GM19025 (cell line): ENCODE data around the gene TNFSF4.
"Not testable (repeated sequence)": the region's sequence is repeated elsewhere in the genome, so short reads cannot be mapped to it uniquely, and the experiment has no call there.

ENCODE experiments used
- ATAC-seq: cut with Tn5 transposase; IDR thresholded peaks from one replicate; pipeline ENCODE4 v1.9.1; 2021; ENCODE audit warnings: mild to moderate bottlenecking, low read depth, moderate library complexity; ENCODE audit not compliant: unreplicated experiment

Gene TNFSF4

DNA sequence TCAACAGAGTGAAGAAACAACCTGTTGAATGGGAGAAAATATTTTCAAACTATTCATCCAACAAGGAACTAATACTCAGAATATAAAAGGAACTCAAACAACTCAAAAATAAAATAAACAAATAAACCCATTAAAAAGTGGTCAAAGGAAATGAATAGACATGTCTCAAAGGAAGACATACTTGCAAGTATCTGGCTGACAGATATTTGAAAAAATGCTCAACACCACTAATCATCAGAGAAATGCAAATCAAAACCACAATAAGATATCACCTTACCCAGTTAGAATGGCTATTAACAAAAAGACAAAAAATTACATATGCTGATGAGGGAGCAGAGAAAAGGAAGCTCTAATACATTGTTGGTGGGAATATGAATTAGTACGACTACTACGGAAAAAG is 38.2 kb downstream of the TNFSF4 start:
- no peak for ATAC-seq

DNA sequence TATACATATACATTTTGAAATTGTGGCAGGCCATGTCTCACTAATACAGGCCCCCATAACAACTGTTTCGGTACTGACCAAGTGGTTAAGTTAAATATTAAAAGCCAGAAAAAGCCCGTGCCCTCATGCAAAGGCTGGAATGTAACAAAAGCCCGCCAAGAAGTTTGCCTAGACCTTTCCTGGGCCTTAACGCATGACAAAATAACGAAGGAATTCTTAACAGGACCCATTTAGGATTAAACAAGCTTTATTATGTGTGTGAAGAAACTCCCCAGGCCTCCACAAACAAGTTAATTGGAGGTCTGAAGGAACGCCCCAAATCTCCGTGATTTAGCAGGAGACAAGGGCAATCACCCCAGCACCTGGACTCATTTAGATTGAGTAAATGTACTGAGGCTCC is 42.4 kb downstream of the TNFSF4 start:
- ATAC-seq, result no peak

GRCh38 chr1:173164178-173164577 is 43.0 kb downstream of the TNFSF4 start:
- no peak for ATAC-seq

GRCh38 chr1:173163222-173163621 is 43.9 kb downstream of the TNFSF4 start:
- no peak for ATAC-seq

GRCh38 chr1:173162601-173163000 is 44.5 kb downstream of the TNFSF4 start:
- no peak for ATAC-seq

DNA sequence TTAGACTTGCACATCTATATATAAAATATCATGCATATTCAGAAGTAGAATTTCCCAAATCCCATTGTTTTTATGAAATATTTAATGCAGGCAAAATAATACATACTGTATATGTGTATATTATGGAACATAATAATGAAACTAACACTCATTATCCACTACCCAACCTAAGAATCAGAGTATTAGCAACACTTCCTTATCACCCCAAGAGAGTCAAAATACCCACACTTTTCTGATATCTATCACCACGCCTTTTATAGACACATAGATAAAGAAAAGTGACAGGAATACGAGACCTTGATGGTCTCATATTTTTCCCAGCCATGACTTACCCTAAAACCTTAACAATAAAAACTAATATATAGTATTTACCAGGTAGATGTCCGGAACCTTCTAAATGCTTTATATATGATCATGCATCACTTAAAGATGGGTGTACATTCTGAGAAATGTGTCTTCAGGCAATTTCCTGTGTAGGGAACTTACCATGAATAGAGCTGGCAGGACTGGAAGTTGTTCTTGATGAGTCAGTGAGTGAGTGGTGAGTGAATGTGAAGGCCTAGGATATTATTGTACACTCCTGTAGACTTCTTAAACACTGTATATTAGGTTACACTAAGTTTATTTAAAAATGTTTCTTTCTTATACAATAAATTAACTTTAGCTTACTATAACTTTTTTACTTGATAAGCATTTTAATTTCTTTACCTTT is 45.5 kb downstream of the TNFSF4 start:
- no peak for ATAC-seq

DNA sequence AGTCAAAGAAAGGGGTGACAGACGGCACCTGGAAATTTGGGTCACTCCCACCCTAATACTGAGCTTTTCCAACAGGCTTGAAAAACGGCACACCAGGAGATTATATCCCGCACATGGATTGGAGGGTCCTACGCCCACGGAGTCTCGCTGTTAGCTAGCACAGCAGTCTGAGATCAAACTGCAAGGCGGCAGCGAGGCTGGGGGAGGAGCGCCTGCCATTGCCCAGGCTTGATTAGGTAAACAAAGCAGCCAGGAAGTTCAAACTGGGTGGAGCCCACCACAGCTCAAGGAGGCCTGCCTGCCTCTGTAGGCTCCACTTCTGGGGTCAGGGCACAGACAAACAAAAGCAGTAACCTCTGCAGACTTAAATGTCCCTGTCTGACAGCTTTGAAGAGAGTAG is 53.2 kb downstream of the TNFSF4 start:
- not testable (repeated sequence) for ATAC-seq

GRCh38 chr1:173153503-173153902 is 53.6 kb downstream of the TNFSF4 start:
- ATAC-seq, result no peak

DNA sequence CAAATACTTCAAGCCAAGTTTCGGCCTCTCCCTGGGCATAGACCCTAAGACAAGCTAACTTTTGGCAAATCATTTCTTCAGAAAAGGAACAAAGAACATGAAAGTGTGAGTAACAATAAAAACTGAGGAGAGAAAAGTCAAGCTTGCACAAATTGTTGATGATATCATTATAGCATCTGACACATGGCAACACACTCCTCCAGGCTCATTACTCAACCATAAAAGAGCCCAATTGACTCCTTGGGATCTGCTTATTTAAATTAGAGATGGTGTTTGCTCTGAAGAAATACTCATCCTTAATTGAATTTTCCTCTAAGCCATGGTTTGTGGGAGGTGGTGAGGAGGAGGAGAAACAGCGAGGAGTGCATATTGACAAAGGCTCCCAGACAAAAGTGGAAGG is 54.5 kb downstream of the TNFSF4 start:
- ATAC-seq, result no peak

DNA sequence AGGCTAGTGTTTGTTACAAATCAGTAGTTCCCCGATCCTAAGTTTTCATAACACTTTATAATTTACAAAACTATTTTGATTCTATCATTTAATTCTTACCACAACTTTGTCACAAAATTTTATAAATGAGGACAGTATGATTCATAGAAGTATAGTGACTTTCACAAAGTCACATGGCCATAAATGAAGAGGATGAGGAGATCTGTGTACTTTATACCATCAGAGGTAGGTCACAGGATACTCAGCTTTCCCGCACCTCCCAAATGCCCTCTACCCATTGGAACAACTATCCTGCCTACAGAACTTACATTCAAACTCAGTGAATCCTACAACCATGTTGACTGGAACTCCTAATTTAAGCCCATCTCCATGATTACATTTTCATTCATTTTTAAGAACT is 56.3 kb downstream of the TNFSF4 start:
- no peak for ATAC-seq

GRCh38 chr1:173149887-173150286 is 57.2 kb downstream of the TNFSF4 start:
- no peak for ATAC-seq

DNA sequence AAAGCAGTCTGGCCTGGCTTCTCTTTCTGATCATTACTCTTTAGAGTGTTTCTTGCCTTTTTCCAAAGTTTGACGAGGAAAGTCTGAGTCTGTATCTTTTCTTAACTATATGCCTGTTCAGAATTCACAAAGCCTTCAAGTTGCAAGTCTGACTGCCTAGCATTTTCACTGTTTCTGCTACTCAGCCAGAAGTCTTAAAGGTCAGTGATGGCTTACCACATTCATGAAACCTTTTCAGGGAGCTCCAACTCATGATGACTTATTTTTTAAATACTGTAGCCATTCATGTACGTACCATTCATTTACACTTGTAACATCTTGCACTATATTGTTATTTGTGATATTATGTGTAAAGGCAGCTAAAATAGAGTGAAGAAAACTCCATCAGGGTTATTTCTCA is 58.2 kb downstream of the TNFSF4 start:
- ATAC-seq, result no peak

- ATAC-seq, result no peak
These were observed 58.6 kb downstream of the TNFSF4 start for GRCh38 chr1:173148545-173148944.

GRCh38 chr1:173140733-173141132 is 66.4 kb downstream of the TNFSF4 start:
- ATAC-seq, result no peak

- no peak for ATAC-seq
These were observed 67.4 kb downstream of the TNFSF4 start for GRCh38 chr1:173139706-173140105.

GRCh38 chr1:173137107-173137706 is 69.9 kb downstream of the TNFSF4 start:
- no peak for ATAC-seq

DNA sequence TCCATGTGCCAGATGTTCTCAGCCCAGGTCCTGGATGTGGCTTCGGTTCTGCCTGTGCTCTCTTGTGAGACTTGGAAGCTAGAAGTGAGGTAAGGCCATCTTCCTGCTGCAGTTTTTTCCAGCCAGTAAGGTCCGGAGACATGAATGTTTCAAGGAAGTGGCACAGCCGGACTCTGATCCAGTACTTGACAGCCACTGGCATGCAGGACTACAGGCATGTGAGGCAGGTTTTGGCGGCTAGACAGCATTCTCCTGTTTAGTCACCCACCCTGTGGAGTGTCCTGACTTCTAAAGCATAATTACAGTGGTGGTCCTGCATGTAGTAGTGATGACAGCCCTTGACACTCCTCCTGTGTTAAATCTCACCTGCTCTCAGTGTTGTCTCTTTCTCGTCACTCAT is 72.3 kb downstream of the TNFSF4 start:
- no peak for ATAC-seq

DNA sequence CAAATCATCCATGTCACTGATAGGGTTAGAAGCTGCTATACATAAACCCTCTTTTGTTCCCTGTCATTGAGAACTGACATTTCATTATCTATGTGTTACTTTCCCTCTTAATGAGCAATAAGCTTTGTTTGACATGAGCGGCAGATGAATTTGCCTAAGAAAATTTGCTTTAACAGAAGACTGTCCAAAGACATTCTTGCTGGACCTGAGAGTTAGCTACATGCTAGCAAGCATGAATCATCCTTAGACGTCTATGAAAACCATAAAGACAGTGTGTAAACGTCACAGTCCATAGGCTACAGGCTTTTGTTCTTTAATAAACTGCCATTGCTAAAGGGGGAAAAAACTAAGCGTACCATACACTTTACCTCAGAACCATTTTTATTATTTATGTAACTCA is 73.1 kb downstream of the TNFSF4 start:
- no peak for ATAC-seq
